GM18867 (cell line): ENCODE measurements around the gene GFPT2.
A peak's percentile ranks its signal among the peaks of the same experiment; 100 is the strongest.

Source experiments
- ATAC-seq: cut with Tn5 transposase; IDR thresholded peaks from one replicate; pipeline ENCODE4 v1.9.1; 2021; ENCODE audit warnings: mild to moderate bottlenecking, moderate library complexity; ENCODE audit not compliant: unreplicated experiment

GFPT2 gene

GRCh38 chr5:180353048-180353979, at the start of gene GFPT2:
Gene GFPT2 (minus strand): TSS chr5:180353336. CDS start chr5:180353217, 119 bp downstream.
- ATAC-seq: peak; percentile 78

GRCh38 chr5:180402716-180403115, 49.6 kb upstream of the GFPT2 start:
- ATAC-seq: no peak

DNA sequence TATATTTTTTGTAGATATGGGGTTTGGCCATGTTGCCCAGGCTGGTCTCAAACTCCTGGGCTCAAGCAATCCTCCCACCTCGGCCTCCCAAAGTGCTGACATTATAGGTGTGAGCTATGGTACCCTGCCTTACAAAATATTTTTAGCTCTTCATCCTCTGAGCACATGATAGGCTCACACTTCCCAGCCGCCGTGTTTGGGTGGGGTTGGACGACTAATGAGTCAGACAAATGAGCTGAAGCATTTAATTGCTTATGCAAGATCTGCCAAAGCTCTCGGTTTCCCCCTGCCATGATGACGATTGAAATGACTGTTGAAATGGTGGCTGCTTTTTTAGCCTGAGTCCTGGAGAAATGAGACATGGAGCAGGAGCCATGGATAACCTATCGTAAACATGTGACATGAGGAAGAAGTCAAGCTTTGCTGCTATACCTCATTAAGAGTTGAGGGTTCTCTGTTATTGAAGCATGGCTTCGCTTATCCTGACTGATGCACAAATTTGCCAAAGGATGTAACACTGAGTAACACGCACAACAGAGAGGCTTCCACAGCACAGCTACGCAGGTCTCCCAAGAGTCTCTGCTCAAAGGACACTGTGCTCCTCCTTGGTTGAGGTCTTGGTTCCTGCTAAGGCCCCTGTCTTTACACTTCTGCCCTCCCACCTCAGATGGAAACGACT, 48.2 kb upstream of the GFPT2 start:
- ATAC-seq: no peak

DNA sequence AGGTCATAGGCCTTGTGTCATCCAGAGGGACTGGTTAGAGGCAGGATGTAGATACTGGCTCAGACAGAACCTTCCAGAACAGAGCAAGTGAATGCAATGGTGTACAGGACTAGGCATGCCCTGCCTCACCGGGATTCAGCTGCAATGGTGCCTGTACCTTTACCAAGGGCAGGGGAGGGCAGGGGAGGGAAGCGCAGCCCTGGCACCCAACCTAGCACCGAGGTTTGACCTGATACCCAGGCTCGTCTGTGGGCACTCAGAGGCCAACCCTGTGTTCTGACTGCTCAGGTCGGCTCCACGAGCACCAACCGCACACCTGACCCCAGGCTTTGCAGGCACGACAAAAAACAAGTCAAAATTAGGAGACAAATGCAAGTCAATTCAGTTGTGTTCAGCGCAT, 47.3 kb upstream of the GFPT2 start:
- ATAC-seq: no peak

GRCh38 chr5:180399401-180400215, 46.5 kb upstream of the GFPT2 start:
- no peak for ATAC-seq

DNA sequence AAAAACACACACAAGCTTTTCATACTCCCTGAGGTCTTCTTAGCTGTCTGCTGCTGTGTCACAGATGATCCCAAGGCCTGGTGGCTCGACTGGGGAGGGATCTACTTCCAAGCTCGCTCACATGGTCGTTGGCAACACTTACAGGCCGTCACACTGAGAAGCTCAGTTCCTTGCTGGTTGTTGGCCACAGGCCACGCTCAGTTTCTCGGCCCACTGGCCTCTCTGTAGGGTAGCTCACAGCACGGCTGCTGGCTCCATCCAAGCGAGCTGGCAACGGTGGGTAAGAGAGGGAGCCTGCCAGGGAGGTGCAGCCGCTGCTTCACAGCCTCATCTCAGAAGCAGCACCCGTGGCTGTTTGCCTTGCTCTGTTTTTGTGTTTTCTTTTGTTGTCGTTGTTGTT, 43.8 kb upstream of the GFPT2 start:
- no peak for ATAC-seq

DNA sequence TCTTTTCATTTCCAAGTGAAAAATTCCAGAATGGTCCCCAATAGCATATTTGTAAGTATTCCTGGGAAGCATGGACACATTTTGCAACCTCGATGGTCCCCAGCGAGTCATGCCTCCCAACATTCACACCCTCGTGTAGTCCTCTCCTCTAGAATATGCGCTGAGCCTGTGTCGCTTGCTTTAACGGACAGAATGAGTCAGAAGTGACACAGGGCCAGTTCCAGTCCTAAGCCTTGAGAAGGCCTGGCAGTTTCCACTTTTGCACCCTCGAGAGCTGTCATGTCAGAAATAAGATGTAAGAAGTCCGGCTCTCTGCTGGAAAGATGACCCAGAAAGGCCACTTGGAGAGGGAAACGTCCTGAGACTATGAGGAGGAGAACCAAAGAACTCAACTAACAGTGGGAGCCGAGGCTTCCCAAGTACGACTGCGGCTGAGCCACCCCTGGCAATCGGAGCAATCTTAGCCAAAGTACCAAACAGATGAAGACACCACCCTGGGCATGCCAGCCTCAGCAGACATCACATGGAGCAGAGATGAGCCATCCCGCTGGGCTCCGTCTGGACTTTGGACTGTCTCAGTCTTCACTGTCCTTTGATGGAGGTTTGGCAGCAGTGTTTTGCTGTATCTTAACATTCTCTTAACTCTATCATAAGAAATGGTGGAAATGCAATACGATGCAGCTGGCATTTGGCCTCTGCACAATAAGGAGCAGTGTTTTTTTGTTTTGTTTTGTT, 42.6 kb upstream of the GFPT2 start:
- no peak for ATAC-seq

DNA sequence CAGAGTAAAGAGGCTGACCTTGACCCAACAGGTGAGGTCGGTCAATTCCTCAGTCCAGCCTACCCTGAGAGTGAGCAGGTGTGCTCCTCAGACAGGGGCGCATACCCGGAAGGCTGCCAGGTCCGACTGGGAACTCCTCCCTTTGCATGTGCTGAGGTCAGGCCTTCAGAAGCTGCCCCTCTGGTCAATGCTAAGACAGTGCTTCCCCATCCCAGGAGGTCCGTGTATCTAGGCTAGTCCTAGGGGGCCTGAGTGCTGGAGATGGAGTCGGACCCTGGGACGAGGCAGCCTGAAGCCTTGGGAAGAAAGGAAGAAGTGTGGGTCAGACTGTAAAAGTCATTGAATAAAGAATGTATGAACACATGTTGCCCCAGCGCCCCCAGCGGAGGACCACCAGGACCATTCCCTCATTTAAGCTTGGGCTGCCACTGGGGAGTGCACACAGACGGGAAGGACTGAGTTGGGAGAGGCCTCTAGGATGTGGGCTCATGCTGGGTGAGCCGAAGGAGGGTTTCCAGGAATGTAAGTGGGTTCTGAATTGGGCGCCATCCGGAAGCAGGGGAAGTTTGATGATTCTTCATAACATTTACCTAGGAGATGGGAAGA, 41.0 kb upstream of the GFPT2 start:
- no peak for ATAC-seq

DNA sequence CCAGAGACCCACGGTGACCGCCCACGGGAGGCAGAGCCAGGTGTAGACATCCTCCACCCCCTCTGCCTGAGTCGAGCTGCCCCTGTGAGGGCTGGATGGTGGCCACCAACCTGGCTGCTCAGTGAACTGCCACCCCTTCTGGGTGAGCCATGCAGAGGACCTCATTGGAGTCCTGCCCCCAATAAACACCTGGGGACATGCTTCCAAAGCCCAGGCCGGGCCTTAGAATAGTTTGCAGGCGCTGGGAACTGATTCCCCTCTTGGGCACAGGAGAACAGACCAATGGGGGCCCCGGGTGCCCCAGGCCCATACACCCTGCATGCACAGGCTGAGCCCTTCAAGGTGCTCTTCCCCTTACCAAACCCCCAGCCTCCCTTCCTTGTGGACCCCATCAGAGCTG, 38.1 kb upstream of the GFPT2 start:
- no peak for ATAC-seq

DNA sequence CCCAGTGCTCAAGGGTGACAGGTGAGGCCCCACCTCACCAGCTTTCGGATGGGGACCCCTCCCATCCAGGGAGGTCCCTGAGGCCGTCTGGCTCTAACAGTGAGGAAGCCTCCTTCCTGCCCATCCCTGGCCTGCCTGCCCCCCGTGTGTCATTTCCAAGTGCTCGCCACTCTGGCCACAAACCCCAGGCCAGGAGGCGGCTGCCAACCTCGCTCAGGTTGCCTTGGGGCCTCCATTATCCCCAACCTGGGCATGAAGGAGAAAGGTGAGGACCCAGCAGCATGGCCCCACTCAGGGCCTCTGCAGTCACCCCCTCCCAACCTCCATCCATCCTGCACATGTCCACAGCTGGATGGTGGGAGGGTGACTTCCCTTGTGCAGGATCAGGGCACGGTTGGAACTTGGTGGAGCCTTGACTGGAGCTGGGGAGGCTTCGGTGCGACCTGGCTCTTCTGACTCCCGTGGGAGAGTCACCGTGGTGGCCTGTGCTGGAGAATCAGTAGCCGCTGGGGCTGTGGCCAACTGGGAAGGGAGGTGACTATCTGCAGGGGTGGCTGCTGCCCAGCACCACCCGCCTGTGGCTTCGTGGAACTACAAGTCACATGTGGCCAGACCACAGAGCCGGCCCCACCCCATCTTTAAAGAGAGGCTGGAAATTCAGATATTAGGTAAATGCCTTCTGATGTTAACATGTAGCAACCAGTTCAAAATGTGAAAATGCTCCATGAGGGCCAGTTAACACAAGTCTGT, 37.5 kb upstream of the GFPT2 start:
- ATAC-seq: no peak

- ATAC-seq: no peak
Measured at GRCh38 chr5:180389252-180390101, 36.3 kb upstream of the GFPT2 start.

DNA sequence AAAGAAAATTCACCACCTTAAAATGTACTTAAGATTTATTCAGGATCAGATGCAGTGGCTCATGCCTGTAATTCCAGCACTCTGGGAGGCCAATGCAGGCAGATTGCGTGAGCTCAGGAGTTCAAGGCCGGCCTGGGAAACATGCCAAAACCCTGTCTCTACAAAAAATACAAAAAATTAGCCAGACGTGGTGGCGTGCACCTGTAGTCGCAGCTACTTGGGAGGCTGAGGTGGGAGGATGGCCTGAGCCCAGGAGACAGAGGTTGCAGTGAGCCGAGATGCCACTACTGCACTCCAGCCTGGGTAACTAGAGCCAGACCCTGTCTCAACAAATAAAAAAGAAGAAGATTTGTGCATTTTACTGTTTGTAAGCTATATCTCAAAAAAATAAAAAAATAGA, 34.7 kb upstream of the GFPT2 start:
- ATAC-seq: no peak

DNA sequence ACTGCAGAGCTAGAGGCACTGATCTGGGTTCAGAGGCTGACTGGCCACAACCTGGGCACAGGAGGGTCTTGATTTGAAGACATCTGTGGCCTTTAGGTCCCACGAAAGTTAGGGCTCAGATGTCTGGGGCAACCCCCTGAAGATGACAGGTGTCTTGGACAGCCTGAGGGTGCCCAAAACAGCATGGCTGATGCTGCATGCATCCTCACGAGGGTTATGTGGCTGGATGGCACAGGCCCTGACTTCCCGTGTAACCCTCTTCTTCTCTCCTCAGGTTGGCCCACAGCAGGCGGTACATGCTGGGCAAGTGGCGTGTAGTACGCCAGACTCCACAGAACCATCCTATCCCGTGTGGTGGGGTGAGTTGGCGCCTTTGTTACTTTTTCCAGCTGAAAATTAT, 29.8 kb upstream of the GFPT2 start:
- no peak for ATAC-seq

DNA sequence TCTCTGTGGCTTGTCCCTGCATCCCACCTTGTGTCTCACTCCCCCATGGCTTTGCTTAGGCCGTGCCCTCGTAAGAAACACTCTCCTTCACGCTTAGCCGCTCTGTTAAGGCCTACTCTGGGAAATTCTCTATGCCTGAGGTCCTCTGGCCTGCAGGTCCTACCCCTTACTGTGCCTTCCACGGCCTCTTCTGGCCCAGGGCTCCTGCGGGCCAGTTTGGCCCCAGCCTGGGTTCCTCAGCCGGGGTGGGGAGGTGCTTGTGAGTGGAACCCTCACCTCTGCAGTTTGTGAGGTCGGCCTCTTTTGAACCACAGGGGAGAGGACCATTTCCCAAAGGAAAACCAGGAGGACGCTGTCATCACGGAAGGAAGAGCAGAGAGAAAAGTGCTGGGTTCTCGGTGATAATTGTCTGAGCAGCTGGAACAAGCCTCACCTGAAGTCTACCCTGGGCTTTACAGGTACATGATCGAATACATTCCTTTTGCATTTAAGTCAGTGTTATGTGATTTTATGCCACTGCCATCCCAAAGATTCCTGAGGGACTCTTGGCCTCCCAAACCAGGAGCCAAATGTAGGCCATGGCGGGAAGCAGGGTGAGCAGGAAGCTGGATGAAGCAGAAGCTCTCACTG, 28.8 kb upstream of the GFPT2 start:
- ATAC-seq: no peak

- no peak for ATAC-seq
Measured at GRCh38 chr5:180381428-180381827, 28.3 kb upstream of the GFPT2 start.

DNA sequence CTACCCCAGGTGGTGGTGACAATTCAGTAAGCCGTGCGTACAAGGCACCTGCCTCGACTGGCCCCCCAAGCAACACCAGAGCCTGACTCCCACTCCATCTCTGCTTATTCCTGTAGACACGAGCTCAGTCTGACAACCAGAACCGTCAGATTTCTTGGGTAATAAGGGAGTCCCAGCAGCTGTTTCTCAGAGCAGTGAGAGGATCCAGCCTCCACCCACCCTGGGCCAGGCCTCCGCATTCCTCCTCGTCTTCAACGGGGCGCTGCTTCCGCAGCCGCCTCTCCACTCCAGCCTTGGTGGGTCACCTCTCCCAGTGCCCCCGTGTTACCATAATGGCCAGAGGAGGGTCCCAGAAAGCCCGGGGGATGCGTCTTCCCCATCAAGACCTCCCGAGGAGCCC, 27.7 kb upstream of the GFPT2 start:
- ATAC-seq: no peak

- no peak for ATAC-seq
Measured at GRCh38 chr5:180380441-180380840, 27.3 kb upstream of the GFPT2 start.

DNA sequence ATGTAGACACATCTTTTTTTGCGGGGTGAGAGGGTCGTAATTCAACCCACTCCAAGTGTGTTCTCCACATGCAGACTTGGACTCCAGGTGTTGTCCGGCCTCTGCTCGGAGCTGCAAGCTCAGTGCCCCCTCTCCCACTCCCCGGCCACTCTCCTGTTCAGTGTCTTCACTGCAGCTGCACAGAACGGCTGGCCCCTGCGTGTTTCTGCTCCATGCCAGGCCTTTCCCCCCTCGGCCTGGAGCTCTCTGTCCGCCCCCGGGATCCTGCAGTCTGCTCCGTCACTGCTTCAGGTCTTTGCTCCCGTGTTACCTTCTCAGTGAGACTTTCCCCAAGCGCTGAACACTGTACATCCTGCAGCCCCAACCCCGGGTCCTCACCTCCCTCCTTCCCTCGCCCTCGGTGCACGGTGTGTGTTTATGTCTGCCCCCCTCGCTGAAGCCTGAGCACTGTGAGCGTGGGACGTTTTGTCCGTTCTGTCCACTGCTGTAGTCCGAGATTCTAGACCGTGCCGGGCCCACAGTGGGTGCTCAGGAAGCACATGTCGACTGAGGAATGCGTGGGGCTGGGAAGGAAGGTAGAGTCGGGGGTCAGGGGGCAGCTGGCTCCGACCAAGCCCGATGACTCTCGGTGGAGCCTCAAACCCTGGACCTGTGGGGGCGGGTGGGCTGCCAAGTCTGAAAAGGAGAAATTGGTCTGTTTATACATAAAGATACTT, 26.4 kb upstream of the GFPT2 start:
- no peak for ATAC-seq
